HL-60/S4 treated with phorbol 12-myristate 13-acetate at 8.2 ng/mL for 4 days and 3 days (cell line): ENCODE results near the gene MAP3K4.

Experiments used
- in situ Hi-C: fragments of 300-500 bp; cut with MboI; formaldehyde crosslinking; loops from 2 replicates; pipeline ENCODE4 v1.15.0; 2022; ENCODE audit warnings: low sequenced_read_pairs

Gene MAP3K4

DNA sequence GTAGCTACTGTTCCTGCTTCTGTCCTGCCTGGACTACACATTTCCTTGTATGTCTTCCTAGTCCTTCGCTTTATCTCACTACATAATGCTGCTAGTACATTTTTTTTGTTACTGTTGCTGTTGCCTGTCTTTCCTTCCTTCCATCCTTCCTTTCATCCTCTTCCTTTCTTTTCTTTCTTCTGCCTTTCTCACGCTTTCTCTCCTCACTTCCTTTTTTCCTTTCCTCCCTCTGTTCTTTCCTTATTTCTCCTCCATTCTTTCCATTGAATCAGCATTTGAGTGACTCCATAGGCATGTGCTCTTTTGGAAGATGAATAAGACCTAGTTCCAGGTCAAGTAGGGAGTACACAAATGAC is 46.3 kb downstream of the MAP3K4 start:
- in situ Hi-C loops, result no loop called here

GRCh38 chr6:161038229-161039031 is 46.9 kb downstream of the MAP3K4 start:
- in situ Hi-C loops, result no loop called here

GRCh38 chr6:161041274-161041673 is 49.7 kb downstream of the MAP3K4 start:
- in situ Hi-C loops, result no loop called here

- in situ Hi-C loops, result no loop called here
Measured at GRCh38 chr6:161044335-161044734, 52.8 kb downstream of the MAP3K4 start.

GRCh38 chr6:161048641-161049040 is 57.1 kb downstream of the MAP3K4 start:
- in situ Hi-C loops, result no loop called here

GRCh38 chr6:161050134-161050765 is 58.7 kb downstream of the MAP3K4 start:
- in situ Hi-C loops, result no loop called here

- in situ Hi-C loops, result no loop called here
Measured at GRCh38 chr6:161053103-161053502, 61.5 kb downstream of the MAP3K4 start.

- in situ Hi-C loops, result no loop called here
Measured at GRCh38 chr6:161054876-161055275, 63.3 kb downstream of the MAP3K4 start.

GRCh38 chr6:161056451-161056850 is 64.9 kb downstream of the MAP3K4 start:
- in situ Hi-C loops, result no loop called here

DNA sequence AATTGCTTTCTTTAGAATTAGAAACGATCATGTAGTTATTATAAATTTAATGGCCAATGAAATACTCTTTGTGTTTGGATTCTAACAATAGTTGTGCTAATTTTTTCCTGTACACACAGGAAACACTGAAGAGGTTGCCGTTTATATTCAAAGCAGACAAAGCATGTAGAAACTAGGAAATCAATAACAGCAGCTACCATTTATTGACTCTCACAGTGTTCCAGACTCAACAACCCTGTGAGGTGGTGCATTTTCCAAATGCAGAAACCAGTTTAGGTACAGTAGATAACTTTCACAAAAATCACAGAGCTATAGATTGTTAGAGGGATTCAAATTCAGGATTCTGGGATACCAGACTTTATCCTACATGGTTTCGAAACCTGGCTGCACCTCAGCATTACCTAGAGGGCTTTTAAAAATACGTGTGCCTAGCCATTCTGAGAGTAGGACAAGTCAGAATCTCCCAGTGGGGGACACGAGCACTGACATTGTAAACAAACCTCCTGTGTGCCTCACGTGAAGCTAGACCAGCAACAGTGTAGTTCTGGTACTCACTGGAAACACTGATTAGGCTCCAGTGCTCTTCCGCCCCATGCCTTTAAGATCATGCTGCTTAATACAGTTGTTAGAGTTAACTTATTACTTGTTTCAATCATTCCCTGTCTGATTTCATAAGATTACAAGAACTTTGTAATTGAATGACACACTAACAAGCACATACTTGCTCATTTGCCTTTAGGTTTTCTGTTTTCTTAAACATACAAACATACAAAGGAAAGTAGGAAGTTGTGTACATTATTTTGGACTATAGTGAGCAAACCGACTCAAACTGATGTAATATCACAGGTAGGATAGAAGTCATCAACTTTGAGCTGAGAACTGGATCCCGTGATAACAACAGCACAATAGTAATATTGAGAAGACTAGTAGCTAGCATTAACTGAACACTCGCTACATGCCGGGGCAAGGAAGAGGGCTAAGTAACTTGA is 65.8 kb downstream of the MAP3K4 start:
- in situ Hi-C loops, result no loop called here

DNA sequence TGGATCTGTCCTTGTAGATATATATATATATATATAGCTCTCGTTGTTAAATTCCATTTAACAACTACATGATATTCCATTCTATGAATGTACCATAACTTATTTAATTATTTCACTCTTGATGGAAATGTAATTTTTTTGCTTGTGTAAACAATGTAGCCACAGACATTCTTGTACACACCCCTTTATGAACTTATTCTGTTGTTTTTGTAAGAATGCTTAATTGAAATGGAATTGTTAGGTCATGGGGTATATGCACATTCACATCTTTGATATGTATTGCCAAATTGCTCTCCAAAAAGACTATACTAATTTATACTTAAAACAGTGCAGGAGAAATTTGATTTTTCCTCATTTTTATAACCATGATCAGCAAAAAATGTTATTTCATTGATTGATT is 67.2 kb downstream of the MAP3K4 start:
- in situ Hi-C loops, result no loop called here

DNA sequence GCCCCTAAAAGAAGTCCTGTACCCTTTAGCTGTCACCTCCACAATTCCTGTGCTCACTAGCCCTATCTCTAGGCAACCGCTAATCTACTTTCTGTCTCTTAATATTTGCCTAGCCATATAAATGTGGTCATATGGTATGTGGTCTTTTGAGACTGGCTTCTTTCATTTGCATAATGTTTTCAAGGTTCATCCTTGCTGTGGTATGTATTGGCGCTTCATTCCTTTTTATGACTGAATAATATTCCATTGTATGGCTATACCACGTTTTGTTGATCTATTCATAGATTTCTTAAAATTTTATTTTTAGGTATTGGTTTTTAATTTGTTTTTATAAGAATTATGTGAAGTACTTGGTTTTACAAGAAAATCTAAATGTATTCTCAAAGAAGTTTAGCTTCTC is 70.0 kb downstream of the MAP3K4 start:
- in situ Hi-C loops, result no loop called here

GRCh38 chr6:161064915-161065314 is 73.3 kb downstream of the MAP3K4 start:
- in situ Hi-C loops, result no loop called here

DNA sequence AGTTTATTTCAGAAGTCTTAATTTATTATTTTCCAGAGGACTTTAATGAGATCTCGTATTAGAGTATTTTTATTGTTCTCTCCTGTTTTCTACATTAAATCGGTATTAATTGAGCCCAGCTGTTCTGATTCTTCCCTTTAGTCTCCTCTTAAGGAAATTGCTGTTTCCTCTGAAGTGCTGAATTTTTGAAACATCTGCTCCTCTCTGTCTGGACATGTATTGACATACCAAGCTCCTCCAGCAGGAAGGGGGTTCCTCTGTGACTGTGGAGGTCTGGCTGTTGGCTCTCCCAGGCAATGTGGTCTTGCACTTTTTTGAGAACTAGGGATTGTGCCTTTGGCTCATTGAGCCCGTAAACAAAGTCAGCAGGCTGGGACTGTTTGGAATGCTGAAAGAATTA is 74.9 kb downstream of the MAP3K4 start:
- in situ Hi-C loops, result no loop called here

DNA sequence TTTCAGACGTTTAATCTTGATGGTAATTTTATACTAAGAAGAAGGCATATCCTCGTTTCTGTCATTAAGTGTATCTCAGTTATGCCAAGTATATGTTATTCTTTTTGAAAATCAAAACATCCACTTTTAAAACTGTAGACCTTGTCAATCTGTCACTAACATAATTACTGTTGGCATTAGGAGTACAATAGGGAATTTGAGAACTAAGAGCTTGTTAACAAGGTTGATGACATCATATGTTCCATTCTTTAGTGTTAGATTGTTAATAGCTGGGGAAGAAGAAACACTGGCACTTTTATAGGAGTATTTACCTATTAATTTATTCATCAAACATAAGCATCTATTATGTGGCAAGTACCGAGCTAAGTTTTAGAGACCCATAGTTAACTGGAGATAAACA is 76.2 kb downstream of the MAP3K4 start:
- in situ Hi-C loops, result no loop called here

- in situ Hi-C loops, result no loop called here
Measured at GRCh38 chr6:161068321-161068741, 76.8 kb downstream of the MAP3K4 start.

DNA sequence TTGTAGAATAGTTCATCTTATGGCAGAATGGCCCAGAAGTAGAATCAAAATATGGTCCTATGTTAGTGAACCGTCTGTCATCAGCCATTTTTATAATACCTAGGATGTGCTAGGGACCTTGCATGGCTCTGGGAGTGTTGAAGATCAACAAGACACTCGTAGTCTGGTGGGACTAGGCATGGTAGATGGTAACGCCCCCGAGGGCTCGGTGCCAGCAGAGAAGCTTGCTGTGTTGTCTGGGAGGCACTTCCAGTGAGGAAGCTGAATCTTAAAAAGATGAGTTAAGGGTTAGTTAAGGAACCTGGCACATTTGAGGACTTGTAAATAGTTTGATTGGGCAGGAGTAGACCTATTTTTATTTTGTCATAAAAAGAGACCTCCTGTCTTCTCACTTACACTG is 82.4 kb downstream of the MAP3K4 start:
- in situ Hi-C loops, result no loop called here

DNA sequence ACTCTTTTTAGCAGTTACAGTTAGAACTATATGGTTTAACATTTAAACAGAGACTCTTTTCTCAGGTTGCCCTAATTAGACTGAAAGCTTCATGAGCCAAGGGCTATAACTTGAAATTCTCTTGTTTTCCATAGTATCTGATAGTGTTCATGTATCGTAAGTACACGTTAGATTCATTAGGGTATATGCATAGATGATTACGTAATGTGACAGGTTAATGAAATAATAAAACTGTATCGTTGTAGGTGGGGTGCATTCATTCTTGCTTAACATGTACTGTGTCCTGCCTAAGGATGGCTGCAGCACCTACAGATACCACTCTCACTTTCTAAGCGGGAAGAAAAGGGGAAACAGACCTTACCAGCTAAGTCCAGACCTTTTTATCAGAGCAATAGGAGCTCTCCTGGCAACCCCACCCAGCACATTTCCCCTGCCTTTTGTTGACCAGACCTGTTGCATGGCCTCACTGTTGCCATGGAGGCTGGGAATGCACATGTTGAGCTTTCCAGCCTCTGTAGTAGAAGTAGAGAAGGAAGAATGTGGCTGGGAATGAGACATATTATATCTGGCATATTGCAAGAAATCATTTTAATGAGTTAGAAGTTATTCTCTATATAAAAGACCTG is 83.0 kb downstream of the MAP3K4 start:
- in situ Hi-C loops, result no loop called here

GRCh38 chr6:161076181-161076677 is 84.7 kb downstream of the MAP3K4 start:
- in situ Hi-C loops, result no loop called here

DNA sequence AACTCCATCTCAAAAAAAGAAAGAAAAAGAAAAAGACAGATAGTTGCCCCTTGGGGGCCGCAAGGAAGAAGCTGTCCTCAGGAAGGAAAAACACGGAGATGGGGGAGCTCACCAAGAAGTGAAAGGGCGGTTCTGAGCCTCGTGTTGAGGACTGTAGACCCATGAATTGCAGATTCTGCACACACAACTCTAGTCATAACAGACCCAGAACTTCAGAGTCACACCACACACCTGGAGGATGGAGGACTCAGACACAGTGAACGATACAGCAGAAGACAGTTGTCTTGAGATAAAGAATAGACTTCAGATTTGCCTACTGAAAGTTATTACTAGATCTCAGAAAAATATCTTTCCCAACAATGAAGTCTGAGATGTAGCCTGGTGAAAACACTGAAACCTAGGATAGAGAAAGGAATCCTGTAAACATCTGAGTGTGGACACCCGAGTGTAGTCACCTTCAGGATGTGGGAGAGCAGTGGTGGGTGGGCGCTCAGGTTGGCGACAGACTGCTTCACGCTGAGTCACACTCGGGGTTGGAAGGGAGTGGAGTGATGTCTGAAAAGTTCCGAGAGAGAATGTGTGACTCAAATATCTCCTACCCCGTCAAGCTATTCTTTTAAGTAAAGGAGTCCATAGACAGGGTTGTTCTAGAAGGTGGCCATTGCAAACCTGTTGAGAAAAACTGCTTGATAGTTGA is 88.1 kb downstream of the MAP3K4 start:
- in situ Hi-C loops, result no loop called here
